HepG2 (cell line): ENCODE results near the gene SPON1. TPM values are rescaled to one million over a fixed set of nuclear protein-coding genes. Genes with fewer than 3 reads are reported as not detected.

Source experiments
- ATAC-seq: fragments of 200-7000 bp; cut with Tn5 transposase; 3 replicates; pipeline ENCODE4 v1.9.1; 2020; ENCODE audit warnings: mild to moderate bottlenecking, moderate library complexity
- BruUV-seq: library from RNA; stranded (reverse); fragments of 400-500 nt; replicated peaks from 2 replicates; lab custom pipeline; 2021; lab: Mats Ljungman, UMichigan
- CTCF ChIA-PET: fragments of 300-600 bp; formaldehyde crosslinking; extraction: SDS; loops from one replicate; lab custom pipeline; 2021; ENCODE audit warnings: low total read pairs, inconsistent platforms, low intra/inter-chr PET ratio; lab: Yijun Ruan, JAX
- POLR2A ChIA-PET: fragments of 350-600 bp; sonication (Branson Sonifier 250); formaldehyde crosslinking; loops from one replicate; lab custom pipeline; 2020; ENCODE audit warnings: antibody characterized with exemption, inconsistent platforms; lab: Yijun Ruan, JAX
- DNase-seq: peaks from one replicate; pipeline ENCODE4 v3.0.0-alpha.2; 2015; ENCODE audit warnings: low spot score
- FAIRE-seq: peaks from 3 replicates; lab custom pipeline; 2011; peaks lifted over from hg19 to GRCh38; lab: Jason Lieb, UNC
- H2AFZ ChIP-seq: one replicate; pipeline ENCODE4 v1.6.1; 2011; ENCODE audit warnings: low read length, inconsistent platforms
- H3K27ac ChIP-seq: fragments of 300-600 bp; 3 replicates; pipeline ENCODE4 v1.8.0; 2011; ENCODE audit warnings: mixed run types, mild to moderate bottlenecking, mixed read lengths, low read length, inconsistent platforms; ENCODE audit not compliant: insufficient read depth; ENCODE audit errors: extremely low read length
- H3K27me3 ChIP-seq, 2 experiments: fragments of 200-600 bp in 1 of 2; 2 replicates in 1 of 2; 3 replicates in 1 of 2; pipeline versions ENCODE4 v1.6.0 to v1.8.0; 2011; ENCODE audit warnings: low read length in 2 of 2, mild to moderate bottlenecking in 2 of 2, moderate library complexity in 2 of 2, inconsistent platforms in 1 of 2; ENCODE audit not compliant: insufficient read depth in 2 of 2, control insufficient read depth in 1 of 2
- H3K36me3 ChIP-seq, 2 experiments: fragments of 200-600 bp in 1 of 2; replicated peaks in 1 of 2; 2 replicates in 1 of 2; 3 replicates in 1 of 2; pipeline versions ENCODE4 v1.5.1 to v1.8.0; 2011; ENCODE audit warnings: low read length in 2 of 2, inconsistent platforms in 1 of 2; ENCODE audit not compliant: insufficient read depth in 2 of 2, control insufficient read depth in 1 of 2
- H3K4me1 ChIP-seq: 2 replicates; pipeline ENCODE4 v1.5.1; 2012; ENCODE audit warnings: low read length, inconsistent platforms; ENCODE audit not compliant: insufficient read depth
- H3K4me2 ChIP-seq: 2 replicates; pipeline ENCODE4 v1.6.0; 2011; ENCODE audit warnings: low read depth, low read length, inconsistent platforms
- H3K4me3 ChIP-seq, 3 experiments: fragments of 200-600 bp in 1 of 3; sonication (generic), shearing (Covaris generic) in 1 of 3; replicated peaks in 1 of 3; 2 replicates each; pipeline ENCODE4 v1.5.1; 2011 to 2016; ENCODE audit warnings: low read length in 3 of 3, inconsistent platforms in 2 of 3, low read depth in 2 of 3, mild to moderate bottlenecking in 2 of 3, control low read depth in 1 of 3, mixed read lengths in 1 of 3; ENCODE audit not compliant: insufficient read depth in 1 of 3
- H3K79me2 ChIP-seq: one replicate; pipeline ENCODE4 v1.6.1; 2011; ENCODE audit warnings: low read length, inconsistent platforms; ENCODE audit not compliant: insufficient read depth
- H3K9ac ChIP-seq: 2 replicates; pipeline ENCODE4 v1.6.0; 2011; ENCODE audit warnings: mild to moderate bottlenecking, low read depth, low read length, inconsistent platforms; ENCODE audit not compliant: insufficient read depth
- H3K9me3 ChIP-seq: 2 replicates; pipeline ENCODE4 v1.5.1; 2012; ENCODE audit warnings: mild to moderate bottlenecking, low read length
- H4K20me1 ChIP-seq: 2 replicates; pipeline ENCODE4 v1.6.0; 2011; ENCODE audit warnings: inconsistent platforms, mild to moderate bottlenecking, low read length, moderate library complexity; ENCODE audit not compliant: insufficient read depth
- BHLHE40 ChIP-seq: IDR thresholded peaks from 2 replicates; pipeline ENCODE4 v1.6.1; 2011; ENCODE audit warnings: low read length, improper control_type of control experiment
- ESRRA ChIP-seq: sonication (generic); formaldehyde crosslinking; IDR thresholded peaks from 2 replicates; pipeline ENCODE4 v1.5.1; 2020; ENCODE audit warnings: mild to moderate bottlenecking, low read depth, missing genetic modification reagents
- FOXO1 ChIP-seq: sonication (generic); formaldehyde crosslinking; IDR thresholded peaks from 2 replicates; pipeline ENCODE4 v1.4.0; 2020; ENCODE audit warnings: missing genetic modification reagents
- HNRNPUL1 ChIP-seq: fragments of 200-400 bp; formaldehyde crosslinking; IDR thresholded peaks from 2 replicates; pipeline ENCODE4 v1.6.1; 2017; ENCODE audit warnings: low read depth, mild to moderate bottlenecking, low read length, moderate library complexity
- HOXA7 ChIP-seq: sonication (generic); formaldehyde crosslinking; IDR thresholded peaks from 2 replicates; pipeline ENCODE4 v1.8.1; 2022; ENCODE audit warnings: mild to moderate bottlenecking, missing genetic modification reagents, moderate library complexity
- NFKBIZ ChIP-seq: IDR thresholded peaks from 2 replicates; pipeline ENCODE4 v1.6.1; 2018; ENCODE audit warnings: missing genetic modification reagents, missing compliant biosample characterization
- RFXANK ChIP-seq: IDR thresholded peaks from 2 replicates; pipeline ENCODE4 v1.6.1; 2016
- SMAD9 ChIP-seq: sonication (generic); formaldehyde crosslinking; IDR thresholded peaks from 2 replicates; pipeline ENCODE4 v1.5.1; 2020; ENCODE audit warnings: mild to moderate bottlenecking, missing genetic modification reagents
- SNAPC4 ChIP-seq: sonication (generic); formaldehyde crosslinking; IDR thresholded peaks from 2 replicates; pipeline ENCODE4 v1.4.0; 2020; ENCODE audit warnings: mild to moderate bottlenecking, missing genetic modification reagents
- STAT5B ChIP-seq: sonication (generic); formaldehyde crosslinking; IDR thresholded peaks from 2 replicates; pipeline ENCODE4 v1.4.0; 2020; ENCODE audit warnings: missing genetic modification reagents
- ZMYM4 ChIP-seq: sonication (generic); formaldehyde crosslinking; IDR thresholded peaks from 2 replicates; pipeline ENCODE4 v1.8.1; 2023; ENCODE audit warnings: mild to moderate bottlenecking, missing genetic modification reagents
- ZNF251 ChIP-seq: sonication (generic); formaldehyde crosslinking; IDR thresholded peaks from 2 replicates; pipeline ENCODE4 v1.9.0; 2021; ENCODE audit warnings: mild to moderate bottlenecking, missing genetic modification reagents
- ZNF274 ChIP-seq: sonication (generic); formaldehyde crosslinking; IDR thresholded peaks from 2 replicates; pipeline ENCODE4 v1.5.1; 2020; ENCODE audit warnings: mild to moderate bottlenecking, missing genetic modification reagents
- ZNF460 ChIP-seq: sonication (generic); formaldehyde crosslinking; IDR thresholded peaks from 2 replicates; pipeline ENCODE4 v1.5.1; 2020; ENCODE audit warnings: missing genetic modification reagents, mild to moderate bottlenecking, borderline replicate concordance
- ZNF468 ChIP-seq: sonication (generic); formaldehyde crosslinking; IDR thresholded peaks from 2 replicates; pipeline ENCODE4 v1.8.0; 2022; ENCODE audit warnings: mild to moderate bottlenecking, moderate library complexity, missing genetic modification reagents
- ZNF512 ChIP-seq: sonication (generic); formaldehyde crosslinking; IDR thresholded peaks from 2 replicates; pipeline ENCODE4 v1.4.0; 2020; ENCODE audit warnings: mild to moderate bottlenecking, missing genetic modification reagents
- ZNF790 ChIP-seq: sonication (generic); formaldehyde crosslinking; IDR thresholded peaks from 2 replicates; pipeline ENCODE4 v1.8.0; 2022; ENCODE audit warnings: missing genetic modification reagents, mild to moderate bottlenecking, borderline replicate concordance
- WGBS: methylation state at CpG from one replicate; pipeline ENCODE4 v1.1.6; 2017; ENCODE audit warnings: low lambda C conversion rate; 5-methylcytosine and 5-hydroxymethylcytosine counted together
- in situ Hi-C: cut with HindIII; loops from 2 replicates; pipeline ENCODE4 v1.10.0; 2017; ENCODE audit warnings: low pct_unique_long_range_greater_than_20kb; ENCODE audit not compliant: extremely low pct_ligation_motif_present
- intact Hi-C: fragments of 100-400 bp; cut with micrococcal nuclease; formaldehyde crosslinking; loops from one replicate; pipeline ENCODE4 v1.10.0; 2022; ENCODE audit not compliant: unreplicated experiment
- polyA plus RNA-seq, 8 experiments: library from polyadenylated mRNA; depleted of rRNA in 3 of 8; stranded (reverse) in 7 of 8; unstranded in 1 of 8; fragments of >200 nt; fragmentation: Illumina TruSeq in 4 of 8; extraction: Trizol in 4 of 8; gene quantifications; 2 replicates each; pipeline versions ENCODE4 v1.2.1 to v1.2.3, GENCODE V29; 2011 to 2016; ENCODE audit warnings: low read depth in 4 of 8, missing spikeins in 1 of 8, mixed read lengths in 1 of 8; ENCODE audit not compliant: insufficient read depth in 1 of 8
- total RNA-seq, 5 experiments: library from RNA; depleted of rRNA; stranded (reverse); fragments of >200 nt; fragmentation: Illumina TruSeq; extraction: Trizol; gene quantifications; 2 replicates each; pipeline ENCODE4 v1.2.3, GENCODE V29; 2016; ENCODE audit warnings: low read depth in 1 of 5

The SPON1 gene
- total and polyA plus RNA-seq, 2 of the 13 experiments (the other 11 are each of a cell fraction or from before 2014, with no cell fraction given) = not detected

GRCh38 chr11:14093065-14093464, 130.5 kb downstream of the SPON1 start (continued):
- TF ChIP-seq ZNF460 (CRISPR knock-in tag) (no peak), ZNF512 (CRISPR knock-in tag) (no peak)

GRCh38 chr11:14094481-14095037, 132.0 kb downstream of the SPON1 start:
- ATAC-seq (no peak), DNase-seq (no peak), FAIRE-seq (no peak)
- H4K20me1 ChIP-seq = no peaks in the 10 kb centered on the region
- POLR2A ChIA-PET = no interaction called here
- H3K4me2 ChIP-seq = no peak overlapping the region
- CTCF ChIA-PET = no interaction called here
- H3K9ac ChIP-seq = no peak overlapping the region
- H2AFZ ChIP-seq = no peak overlapping the region
- peaks cover 2 to 9% of the 10 kb centered on the region in 2 experiments; a peak in 3 of 5 replicates for H3K27me3 ChIP-seq
- BruUV-seq = no TSS peak
- H3K36me3 ChIP-seq = no peaks in the 10 kb centered on the region
- no peaks in the 10 kb centered on the region for H3K9me3 ChIP-seq
- no peak overlapping the region for H3K4me3 ChIP-seq
- no peaks in the 10 kb centered on the region for H3K4me1 ChIP-seq
- intact Hi-C loops (no loop called here), in situ Hi-C loops (no loop called here)
- no peak overlapping the region for H3K27ac ChIP-seq
- 32% methylated on average over 3 of the region's 3 CpGs for WGBS
- no peaks in the 10 kb centered on the region for H3K79me2 ChIP-seq
- TF ChIP-seq NFKBIZ (CRISPR knock-in tag) (no peak), ZNF468 (CRISPR knock-in tag) (no peak), RFXANK (CRISPR knock-in tag) (no peak), ZNF790 (CRISPR knock-in tag) (no peak), SMAD9 (no peak), ZNF251 (CRISPR knock-in tag) (no peak), ZNF274 (CRISPR knock-in tag) (no peak), SNAPC4 (no peak), STAT5B (CRISPR knock-in tag) (no peak), ZMYM4 (CRISPR knock-in tag) (no peak), HOXA7 (CRISPR knock-in tag) (no peak), HNRNPUL1 (no peak), ESRRA (CRISPR knock-in tag) (no peak), FOXO1 (CRISPR knock-in tag) (no peak), BHLHE40 (no peak)
